HepG2 (cell line): ENCODE results near the gene NBR1. TPM values are rescaled to one million over a fixed set of nuclear protein-coding genes. Genes with fewer than 3 reads are reported as not detected.

ENCODE experiments used
- ATAC-seq: fragments of 200-7000 bp; cut with Tn5 transposase; 3 replicates; pipeline ENCODE4 v1.9.1; 2020; ENCODE audit warnings: mild to moderate bottlenecking, moderate library complexity
- BruUV-seq: library from RNA; stranded (reverse); fragments of 400-500 nt; replicated peaks from 2 replicates; lab custom pipeline; 2021; lab: Mats Ljungman, UMichigan
- CTCF ChIA-PET: fragments of 300-600 bp; formaldehyde crosslinking; extraction: SDS; loops from one replicate; lab custom pipeline; 2021; ENCODE audit warnings: low total read pairs, inconsistent platforms, low intra/inter-chr PET ratio; lab: Yijun Ruan, JAX
- POLR2A ChIA-PET: fragments of 350-600 bp; sonication (Branson Sonifier 250); formaldehyde crosslinking; loops from one replicate; lab custom pipeline; 2020; ENCODE audit warnings: antibody characterized with exemption, inconsistent platforms; lab: Yijun Ruan, JAX
- DNase-seq: peaks from one replicate; pipeline ENCODE4 v3.0.0-alpha.2; 2015; ENCODE audit warnings: low spot score
- FAIRE-seq: peaks from 3 replicates; lab custom pipeline; 2011; peaks lifted over from hg19 to GRCh38; lab: Jason Lieb, UNC
- H2AFZ ChIP-seq: one replicate; pipeline ENCODE4 v1.6.1; 2011; ENCODE audit warnings: low read length, inconsistent platforms
- H3K27ac ChIP-seq: fragments of 300-600 bp; 3 replicates; pipeline ENCODE4 v1.8.0; 2011; ENCODE audit warnings: mixed run types, mild to moderate bottlenecking, mixed read lengths, low read length, inconsistent platforms; ENCODE audit not compliant: insufficient read depth; ENCODE audit errors: extremely low read length
- H3K27me3 ChIP-seq, 2 experiments: fragments of 200-600 bp in 1 of 2; 2 replicates in 1 of 2; 3 replicates in 1 of 2; pipeline versions ENCODE4 v1.6.0 to v1.8.0; 2011; ENCODE audit warnings: low read length in 2 of 2, mild to moderate bottlenecking in 2 of 2, moderate library complexity in 2 of 2, inconsistent platforms in 1 of 2; ENCODE audit not compliant: insufficient read depth in 2 of 2, control insufficient read depth in 1 of 2
- H3K36me3 ChIP-seq, 2 experiments: fragments of 200-600 bp in 1 of 2; replicated peaks in 1 of 2; 2 replicates in 1 of 2; 3 replicates in 1 of 2; pipeline versions ENCODE4 v1.5.1 to v1.8.0; 2011; ENCODE audit warnings: low read length in 2 of 2, inconsistent platforms in 1 of 2; ENCODE audit not compliant: insufficient read depth in 2 of 2, control insufficient read depth in 1 of 2
- H3K4me1 ChIP-seq: 2 replicates; pipeline ENCODE4 v1.5.1; 2012; ENCODE audit warnings: low read length, inconsistent platforms; ENCODE audit not compliant: insufficient read depth
- H3K4me2 ChIP-seq: 2 replicates; pipeline ENCODE4 v1.6.0; 2011; ENCODE audit warnings: low read depth, low read length, inconsistent platforms
- H3K4me3 ChIP-seq, 3 experiments: fragments of 200-600 bp in 1 of 3; sonication (generic), shearing (Covaris generic) in 1 of 3; replicated peaks in 1 of 3; 2 replicates each; pipeline ENCODE4 v1.5.1; 2011 to 2016; ENCODE audit warnings: low read length in 3 of 3, inconsistent platforms in 2 of 3, low read depth in 2 of 3, mild to moderate bottlenecking in 2 of 3, control low read depth in 1 of 3, mixed read lengths in 1 of 3; ENCODE audit not compliant: insufficient read depth in 1 of 3
- H3K79me2 ChIP-seq: one replicate; pipeline ENCODE4 v1.6.1; 2011; ENCODE audit warnings: low read length, inconsistent platforms; ENCODE audit not compliant: insufficient read depth
- H3K9ac ChIP-seq: 2 replicates; pipeline ENCODE4 v1.6.0; 2011; ENCODE audit warnings: mild to moderate bottlenecking, low read depth, low read length, inconsistent platforms; ENCODE audit not compliant: insufficient read depth
- H3K9me3 ChIP-seq: 2 replicates; pipeline ENCODE4 v1.5.1; 2012; ENCODE audit warnings: mild to moderate bottlenecking, low read length
- H4K20me1 ChIP-seq: 2 replicates; pipeline ENCODE4 v1.6.0; 2011; ENCODE audit warnings: inconsistent platforms, mild to moderate bottlenecking, low read length, moderate library complexity; ENCODE audit not compliant: insufficient read depth
- AGO2 ChIP-seq: fragments of 200-400 bp; formaldehyde crosslinking; optimal IDR thresholded peaks from 2 replicates; pipeline ENCODE3; 2017; ENCODE audit warnings: mild to moderate bottlenecking, low read depth, low read length, moderate library complexity
- IKZF4 ChIP-seq: sonication (generic); formaldehyde crosslinking; IDR thresholded peaks from 2 replicates; pipeline ENCODE4 v1.5.1; 2020; ENCODE audit warnings: borderline replicate concordance, mild to moderate bottlenecking, low read depth, missing genetic modification reagents; ENCODE audit errors: not compliant biosample characterization
- RBFOX2 ChIP-seq: fragments of 200-400 bp; formaldehyde crosslinking; IDR thresholded peaks from 2 replicates; pipeline ENCODE4 v1.6.1; 2017; ENCODE audit warnings: low read depth, mild to moderate bottlenecking, low read length
- STAG1 ChIP-seq: sonication (generic); formaldehyde crosslinking; IDR thresholded peaks from 2 replicates; pipeline ENCODE4 v1.4.0; 2020; ENCODE audit warnings: missing genetic modification reagents
- TGIF2 ChIP-seq: IDR thresholded peaks from 2 replicates; pipeline ENCODE4 v1.6.1; 2016; ENCODE audit warnings: control low read depth, missing compliant biosample characterization
- ZFY ChIP-seq: sonication (generic); formaldehyde crosslinking; IDR thresholded peaks from 2 replicates; pipeline ENCODE4 v1.4.0; 2020; ENCODE audit warnings: missing genetic modification reagents
- ZNF138 ChIP-seq: sonication (generic); formaldehyde crosslinking; IDR thresholded peaks from 2 replicates; pipeline ENCODE4 v1.5.0; 2020; ENCODE audit warnings: mild to moderate bottlenecking, low read depth, missing genetic modification reagents
- ZNF24 ChIP-seq: fragments of 450-650 bp; IDR thresholded peaks from 2 replicates; pipeline ENCODE4 v1.6.1; 2017; ENCODE audit warnings: antibody characterized with exemption, mild to moderate bottlenecking
- ZNF563 ChIP-seq: sonication (generic); formaldehyde crosslinking; IDR thresholded peaks from 2 replicates; pipeline ENCODE4 v1.8.0; 2022; ENCODE audit warnings: mild to moderate bottlenecking, moderate library complexity, missing genetic modification reagents
- ZNF709 ChIP-seq: sonication (generic); formaldehyde crosslinking; IDR thresholded peaks from 2 replicates; pipeline ENCODE4 v1.5.0; 2020; ENCODE audit warnings: mild to moderate bottlenecking, missing genetic modification reagents
- WGBS: methylation state at CpG from one replicate; pipeline ENCODE4 v1.1.6; 2017; ENCODE audit warnings: low lambda C conversion rate; 5-methylcytosine and 5-hydroxymethylcytosine counted together
- in situ Hi-C: cut with HindIII; loops from 2 replicates; pipeline ENCODE4 v1.10.0; 2017; ENCODE audit warnings: low pct_unique_long_range_greater_than_20kb; ENCODE audit not compliant: extremely low pct_ligation_motif_present
- intact Hi-C: fragments of 100-400 bp; cut with micrococcal nuclease; formaldehyde crosslinking; loops from one replicate; pipeline ENCODE4 v1.10.0; 2022; ENCODE audit not compliant: unreplicated experiment
- polyA plus RNA-seq, 8 experiments: library from polyadenylated mRNA; depleted of rRNA in 3 of 8; stranded (reverse) in 7 of 8; unstranded in 1 of 8; fragments of >200 nt; fragmentation: Illumina TruSeq in 4 of 8; extraction: Trizol in 4 of 8; gene quantifications; 2 replicates each; pipeline versions ENCODE4 v1.2.1 to v1.2.3, GENCODE V29; 2011 to 2016; ENCODE audit warnings: low read depth in 4 of 8, missing spikeins in 1 of 8, mixed read lengths in 1 of 8; ENCODE audit not compliant: insufficient read depth in 1 of 8
- total RNA-seq, 5 experiments: library from RNA; depleted of rRNA; stranded (reverse); fragments of >200 nt; fragmentation: Illumina TruSeq; extraction: Trizol; gene quantifications; 2 replicates each; pipeline ENCODE4 v1.2.3, GENCODE V29; 2016; ENCODE audit warnings: low read depth in 1 of 5
- TF ChIP-seq, protein P1 (sequence below), 2 experiments: fragments of 450-650 bp in 1 of 2; sonication (generic) in 1 of 2; formaldehyde crosslinking; IDR thresholded peaks; 2 replicates each; pipeline versions ENCODE4 v1.5.0 to v1.8.0; 2020 to 2022; ENCODE audit warnings: mild to moderate bottlenecking in 1 of 2, missing genetic modification reagents in 1 of 2
- TF ChIP-seq, protein P2 (sequence below): IDR thresholded peaks from 2 replicates; pipeline ENCODE4 v1.6.1; 2016; ENCODE audit warnings: control low read depth

Gene NBR1
- total and polyA plus RNA-seq, 2 of the 13 experiments (the other 11 are each of a cell fraction or from before 2014, with no cell fraction given), result 51.7 to 121 TPM

DNA sequence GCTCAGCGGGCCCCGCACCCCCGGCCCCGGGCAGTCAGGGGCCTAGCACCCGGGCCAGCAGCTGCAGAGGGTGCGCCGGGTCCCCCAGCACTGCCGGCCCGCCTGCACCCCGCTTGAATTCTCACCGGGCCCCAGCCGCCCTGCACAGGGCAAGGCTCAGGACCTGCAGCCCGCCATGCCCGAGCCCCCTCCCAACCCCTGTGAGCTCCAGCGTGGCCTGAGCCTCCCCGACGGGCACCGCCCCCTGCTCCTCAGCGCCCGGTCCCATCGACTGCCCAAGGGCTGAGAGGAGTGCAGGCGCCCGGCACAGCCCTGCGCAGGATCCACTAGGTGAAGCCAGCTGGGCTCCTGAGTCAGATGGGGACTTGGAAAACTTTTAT, 44.1 kb upstream of the NBR1 start:
- Histone ChIP-seq H3K9me3 (no peaks in the 10 kb centered on the region), H4K20me1 (no peaks in the 10 kb centered on the region; the same call in 1 of the 2 replicates), H3K27ac (peak overlapping the region; percentile 95), H3K9ac (peak overlapping the region; percentile 99), H3K79me2 (peaks cover 67% of the 10 kb centered on the region), H3K4me3 (peak overlapping the region; percentile 87 to 94 (median 91); a peak in 5 of 6 replicates), H3K4me1 (peaks cover 59% of the 10 kb centered on the region), H3K27me3 (no peaks in the 10 kb centered on the region; a peak in 1 of 5 replicates), H3K4me2 (peak overlapping the region; percentile 88), H2AFZ (no peak overlapping the region), H3K36me3 (peaks cover 6 to 27% of the 10 kb centered on the region in 2 experiments; a peak in 4 of 5 replicates)
- FAIRE-seq, result no peak
- no TSS peak for BruUV-seq
- intact Hi-C loops (no loop called here), in situ Hi-C loops (no loop called here)
- ChIA-PET CTCF (no interaction called here), POLR2A (interaction anchor here (0.6 to 3.5 kb wide), 24 partner anchors 8 to 191 kb away, joined by 3 to 33 read pairs (median 6); partner anchors contain the start of genes NBR1, RPL27, TMEM106A and VAT1)
- no CpG with 5 or more reads among the region's 24 CpGs for WGBS
- TF ChIP-seq AGO2, result peak; percentile 29
- TF ChIP-seq, protein P1, sequence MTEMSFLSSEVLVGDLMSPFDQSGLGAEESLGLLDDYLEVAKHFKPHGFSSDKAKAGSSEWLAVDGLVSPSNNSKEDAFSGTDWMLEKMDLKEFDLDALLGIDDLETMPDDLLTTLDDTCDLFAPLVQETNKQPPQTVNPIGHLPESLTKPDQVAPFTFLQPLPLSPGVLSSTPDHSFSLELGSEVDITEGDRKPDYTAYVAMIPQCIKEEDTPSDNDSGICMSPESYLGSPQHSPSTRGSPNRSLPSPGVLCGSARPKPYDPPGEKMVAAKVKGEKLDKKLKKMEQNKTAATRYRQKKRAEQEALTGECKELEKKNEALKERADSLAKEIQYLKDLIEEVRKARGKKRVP (CRISPR knock-in tag; IDR thresholded peaks at IDR 0.05), result no peak
- TF ChIP-seq STAG1 (CRISPR knock-in tag), result no peak
- 0 out of 2 replicates have a peak, but pooled peaks have one; percentile 61 for TF ChIP-seq ZNF138 (CRISPR knock-in tag)
- TF ChIP-seq ZNF709 (CRISPR knock-in tag), result 0 out of 2 replicates have a peak, but pooled peaks have one; percentile 39
- TF ChIP-seq RBFOX2, result peak; percentile 76
- TF ChIP-seq, protein P2, sequence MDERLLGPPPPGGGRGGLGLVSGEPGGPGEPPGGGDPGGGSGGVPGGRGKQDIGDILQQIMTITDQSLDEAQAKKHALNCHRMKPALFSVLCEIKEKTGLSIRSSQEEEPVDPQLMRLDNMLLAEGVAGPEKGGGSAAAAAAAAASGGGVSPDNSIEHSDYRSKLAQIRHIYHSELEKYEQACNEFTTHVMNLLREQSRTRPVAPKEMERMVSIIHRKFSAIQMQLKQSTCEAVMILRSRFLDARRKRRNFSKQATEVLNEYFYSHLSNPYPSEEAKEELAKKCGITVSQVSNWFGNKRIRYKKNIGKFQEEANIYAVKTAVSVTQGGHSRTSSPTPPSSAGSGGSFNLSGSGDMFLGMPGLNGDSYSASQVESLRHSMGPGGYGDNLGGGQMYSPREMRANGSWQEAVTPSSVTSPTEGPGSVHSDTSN (CRISPR knock-in tag), result no peak
- TF ChIP-seq TGIF2 (CRISPR knock-in tag), result no peak
- 0 out of 2 replicates have a peak, but pooled peaks have one; percentile 12 for TF ChIP-seq ZFY
- no peak for TF ChIP-seq ZNF24
- TF ChIP-seq ZNF563 (CRISPR knock-in tag), result no peak
- TF ChIP-seq IKZF4 (CRISPR knock-in tag), result no peak
- ATAC-seq, result peak; percentile 4
- DNase-seq, result no peak
